H1 (cell line): ENCODE measurements around the gene DHX57. TPM values are rescaled to one million over a fixed set of nuclear protein-coding genes. Genes with fewer than 3 reads are reported as not detected.

Experiments used
- CTCF ChIA-PET: fragments of 300-600 bp; sonication (Branson Sonifier 250); formaldehyde crosslinking; loops from one replicate; lab custom pipeline; 2021; ENCODE audit not compliant: partially characterized antibody; lab: Charles Lee
- POLR2A ChIA-PET: fragments of 300-600 bp; sonication (Branson Sonifier 250); formaldehyde crosslinking; loops from one replicate; lab custom pipeline; 2021; ENCODE audit warnings: inconsistent platforms; ENCODE audit not compliant: partially characterized antibody; lab: Charles Lee
- DNase-seq, 2 experiments: peaks; one replicate each; pipeline versions ENCODE4 v3.0.0 to v3.0.0-alpha.2; 2010 to 2022; ENCODE audit warnings: low spot score in 2 of 2, low read depth in 1 of 2, mixed read lengths in 1 of 2
- FAIRE-seq: peaks from 2 replicates; lab custom pipeline; 2011; peaks lifted over from hg19 to GRCh38; lab: Jason Lieb, UNC
- H2AFZ ChIP-seq: 2 replicates; pipeline ENCODE4 v1.8.1; 2012; ENCODE audit warnings: low read length, inconsistent platforms
- H2AK5ac ChIP-seq: 2 replicates; pipeline ENCODE4 v1.6.1; 2013; ENCODE audit warnings: low read depth, low read length
- H2BK120ac ChIP-seq: replicated peaks from 2 replicates; pipeline ENCODE3; 2013; ENCODE audit warnings: low read depth, low read length, inconsistent platforms
- H2BK12ac ChIP-seq: 2 replicates; pipeline ENCODE4 v1.6.1; 2013; ENCODE audit warnings: low read depth, low read length
- H2BK15ac ChIP-seq: 2 replicates; pipeline ENCODE4 v1.6.1; 2013; ENCODE audit warnings: low read length
- H2BK20ac ChIP-seq: 2 replicates; pipeline ENCODE4 v1.6.1; 2013; ENCODE audit warnings: low read length
- H2BK5ac ChIP-seq: 2 replicates; pipeline ENCODE4 v1.6.1; 2013; ENCODE audit warnings: low read depth, low read length
- H3K14ac ChIP-seq: 2 replicates; pipeline ENCODE4 v1.6.1; 2013; ENCODE audit warnings: inconsistent platforms; ENCODE audit not compliant: insufficient read length
- H3K18ac ChIP-seq: 2 replicates; pipeline ENCODE4 v1.6.1; 2013; ENCODE audit warnings: low read length; ENCODE audit errors: extremely low read depth
- H3K23ac ChIP-seq: 2 replicates; pipeline ENCODE4 v1.6.1; 2013; ENCODE audit warnings: inconsistent platforms; ENCODE audit not compliant: insufficient read length
- H3K23me2 ChIP-seq: 2 replicates; pipeline ENCODE4 v1.6.1; 2013; ENCODE audit warnings: low read depth, low read length
- H3K27ac ChIP-seq: 2 replicates; pipeline ENCODE4 v1.6.1; 2011; ENCODE audit warnings: low read depth, low read length, inconsistent platforms
- H3K27me3 ChIP-seq, 4 experiments: replicated peaks in 1 of 4; 1 replicate in 1 of 4; 2 replicates in 3 of 4; pipeline versions ENCODE4 v1.6.1 to v1.8.1; 2011 to 2013; ENCODE audit warnings: low read length in 3 of 4, mild to moderate bottlenecking in 3 of 4, inconsistent platforms in 2 of 4, mixed read lengths in 2 of 4, moderate library complexity in 1 of 4; ENCODE audit not compliant: control insufficient read depth in 3 of 4, insufficient read depth in 3 of 4; ENCODE audit errors: extremely low read depth in 1 of 4
- H3K36me3 ChIP-seq, 4 experiments: 2 replicates each; pipeline versions ENCODE4 v1.6.1 to v1.8.1; 2011 to 2013; ENCODE audit warnings: mild to moderate bottlenecking in 4 of 4, low read length in 3 of 4, moderate library complexity in 2 of 4, control low read depth in 1 of 4, inconsistent platforms in 1 of 4; ENCODE audit not compliant: insufficient read depth in 4 of 4, control insufficient read depth in 2 of 4
- H3K4ac ChIP-seq: replicated peaks from 2 replicates; pipeline ENCODE3; 2013; ENCODE audit warnings: low read length, low read depth, mixed read lengths, inconsistent platforms; ENCODE audit not compliant: insufficient read length
- H3K4me1 ChIP-seq, 4 experiments: replicated peaks in 1 of 4; 1 replicate in 1 of 4; 2 replicates in 3 of 4; pipeline versions ENCODE4 v1.6.1 to v1.8.1; 2011 to 2013; ENCODE audit warnings: low read length in 3 of 4, inconsistent platforms in 2 of 4, mixed read lengths in 1 of 4; ENCODE audit not compliant: insufficient read depth in 4 of 4, control insufficient read depth in 3 of 4
- H3K4me2 ChIP-seq, 2 experiments: 2 replicates each; pipeline versions ENCODE4 v1.6.1 to v1.8.1; 2011 to 2013; ENCODE audit warnings: low read depth in 2 of 2, low read length in 2 of 2, control low read depth in 1 of 2, inconsistent platforms in 1 of 2, mild to moderate bottlenecking in 1 of 2; ENCODE audit not compliant: insufficient read depth in 1 of 2
- H3K4me3 ChIP-seq, 4 experiments: fragments of 200-600, 300-600 bp in 1 of 4; sonication (generic), shearing (Covaris generic), sonication (Bioruptor Twin) in 1 of 4; 2 replicates each; pipeline versions ENCODE4 v1.5.1 to v1.8.1; 2011 to 2016; ENCODE audit warnings: low read length in 4 of 4, low read depth in 3 of 4, control low read depth in 2 of 4, inconsistent platforms in 2 of 4, mild to moderate bottlenecking in 2 of 4, mixed read lengths in 1 of 4, moderate library complexity in 1 of 4; ENCODE audit not compliant: insufficient read depth in 2 of 4; ENCODE audit errors: extremely low read depth in 1 of 4
- H3K56ac ChIP-seq: replicated peaks from 2 replicates; pipeline ENCODE3; 2013; ENCODE audit warnings: low read depth, mild to moderate bottlenecking, mixed read lengths, low read length, inconsistent platforms; ENCODE audit not compliant: insufficient read length
- H3K79me1 ChIP-seq: 2 replicates; pipeline ENCODE4 v1.6.1; 2013; ENCODE audit warnings: low read depth, low read length, control low read depth
- H3K79me2 ChIP-seq, 2 experiments: 2 replicates each; pipeline versions ENCODE4 v1.6.1 to v1.8.1; 2012 to 2013; ENCODE audit warnings: low read length in 2 of 2, mild to moderate bottlenecking in 2 of 2, inconsistent platforms in 1 of 2; ENCODE audit not compliant: insufficient read depth in 2 of 2, control insufficient read depth in 1 of 2
- H3K9ac ChIP-seq, 4 experiments: replicated peaks in 1 of 4; 1 replicate in 1 of 4; 2 replicates in 3 of 4; pipeline versions ENCODE4 v1.6.1 to v1.8.1; 2011 to 2013; ENCODE audit warnings: low read depth in 3 of 4, low read length in 3 of 4, control low read depth in 2 of 4, mild to moderate bottlenecking in 2 of 4, moderate library complexity in 2 of 4, inconsistent platforms in 1 of 4; ENCODE audit errors: extremely low read depth in 1 of 4
- H3K9me3 ChIP-seq, 2 experiments: 2 replicates each; pipeline versions ENCODE4 v1.6.1 to v1.8.1; 2012 to 2013; ENCODE audit warnings: mild to moderate bottlenecking in 2 of 2, moderate library complexity in 2 of 2, control low read depth in 1 of 2, inconsistent platforms in 1 of 2, low read depth in 1 of 2, low read length in 1 of 2, mixed read lengths in 1 of 2; ENCODE audit not compliant: insufficient read depth in 2 of 2
- H4K20me1 ChIP-seq, 2 experiments: replicated peaks in 1 of 2; 2 replicates each; pipeline versions ENCODE3 to v1.8.1; 2011 to 2013; ENCODE audit warnings: inconsistent platforms in 2 of 2, low read length in 2 of 2, mild to moderate bottlenecking in 1 of 2; ENCODE audit not compliant: insufficient read depth in 2 of 2, control insufficient read depth in 1 of 2
- H4K5ac ChIP-seq: 2 replicates; pipeline ENCODE4 v1.6.1; 2013; ENCODE audit warnings: low read length, low read depth, mixed read lengths, inconsistent platforms; ENCODE audit not compliant: insufficient read length
- H4K8ac ChIP-seq: 2 replicates; pipeline ENCODE4 v1.8.0; 2013; ENCODE audit warnings: mild to moderate bottlenecking, moderate library complexity, low read length, inconsistent platforms; ENCODE audit not compliant: insufficient read depth; ENCODE audit errors: extremely low read depth
- H4K91ac ChIP-seq: replicated peaks from 2 replicates; pipeline ENCODE3; 2013; ENCODE audit warnings: low read length, mixed read lengths, inconsistent platforms; ENCODE audit not compliant: insufficient read length
- POU5F1 ChIP-seq: IDR thresholded peaks from 2 replicates; pipeline ENCODE4 v1.6.1; 2011; ENCODE audit warnings: low read depth, mild to moderate bottlenecking, low read length, moderate library complexity
- WGBS, 2 experiments: shearing (Covaris generic) in 1 of 2; methylation state at CpG; one replicate each; pipeline versions ENCODE4 v1.1.6 to v1.1.7; 2013 to 2015; ENCODE audit warnings: low lambda C conversion rate in 2 of 2, mixed read lengths in 2 of 2, inconsistent platforms in 1 of 2, low coverage in 1 of 2, missing lambda C conversion rate in 1 of 2; ENCODE audit not compliant: insufficient replicate concordance in 2 of 2, insufficient coverage in 1 of 2, insufficient read length in 1 of 2; ENCODE audit errors: extremely low coverage in 1 of 2, missing lambda C conversion rate in 1 of 2; 5-methylcytosine and 5-hydroxymethylcytosine counted together
- polyA plus RNA-seq, 7 experiments: library from polyadenylated mRNA; depleted of rRNA in 3 of 7; stranded (reverse) in 5 of 7; unstranded in 2 of 7; fragments of >200 nt in 5 of 7; fragments of 200-250 nt in 2 of 7; gene quantifications; 1 replicate in 5 of 7; 2 replicates in 1 of 7; 4 replicates in 1 of 7; pipeline versions ENCODE4 v1.2.1 to v1.2.3, GENCODE V29; 2011 to 2013; ENCODE audit warnings: missing spikeins in 2 of 7, mixed read lengths in 2 of 7
- total RNA-seq: library from RNA; stranded (reverse); fragmentation: NEBNext Ultra II Directional; extraction: Animal tissue kit (Norgen Biotek cat#: 25700); gene quantifications from 2 replicates; pipeline ENCODE4 v1.2.1, GENCODE V29; 2021

DHX57 gene
- total and polyA plus RNA-seq, 2 of the 8 experiments (the other 6 are each of a cell fraction or from before 2014, with no cell fraction given): 10.7 to 32.9 TPM

DNA sequence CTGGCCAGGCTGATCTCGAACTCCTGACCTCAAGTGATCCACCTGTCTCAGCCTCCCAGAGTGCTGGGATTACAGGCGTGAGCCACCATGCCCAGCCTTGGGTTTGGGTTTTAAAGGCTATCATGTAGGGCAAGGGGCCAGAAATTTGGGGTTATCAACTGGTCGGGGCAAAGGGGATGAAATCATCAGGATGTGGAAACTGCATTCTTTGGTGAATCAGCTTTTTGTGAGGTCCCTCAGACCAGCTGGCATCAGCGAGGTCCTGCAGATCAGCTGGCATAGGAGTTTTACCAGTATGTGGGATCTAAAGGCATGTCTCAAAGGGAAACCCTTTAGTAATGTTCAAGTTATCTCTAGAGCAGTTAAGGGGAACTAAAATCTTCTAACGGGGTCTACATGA is 104.1 kb downstream of the DHX57 start:
- CTCF ChIA-PET: interaction anchor here (1.5 kb wide), 1 partner anchor 176 kb away, joined by 3 read pairs; no protein-coding TSS in a partner anchor
- Histone ChIP-seq H3K9me3 (no peaks in the 10 kb centered on the region), H3K79me1 (no peaks in the 10 kb centered on the region), H3K27me3 (no peaks in the 10 kb centered on the region; a peak in 2 of 7 replicates), H3K18ac (no peak overlapping the region), H3K23ac (no peak overlapping the region), H4K5ac (no peak overlapping the region), H3K4ac (no peak overlapping the region), H3K79me2 (no peaks in the 10 kb centered on the region), H2BK5ac (no peak overlapping the region), H3K36me3 (no peaks in the 10 kb centered on the region), H4K20me1 (no peaks in the 10 kb centered on the region), H2BK120ac (no peak overlapping the region), H3K23me2 (no peaks in the 10 kb centered on the region), H3K4me1 (no peaks in the 10 kb centered on the region), H2AFZ (no peak overlapping the region), H3K14ac (no peak overlapping the region), H2BK20ac (no peak overlapping the region), H2BK12ac (no peak overlapping the region), H3K9ac (no peak overlapping the region), H3K4me2 (no peak overlapping the region), H2AK5ac (no peak overlapping the region), H4K91ac (no peak overlapping the region), H2BK15ac (no peak overlapping the region), H3K4me3 (no peak overlapping the region), H3K56ac (no peak overlapping the region), H4K8ac (no peak overlapping the region), H3K27ac (no peak overlapping the region)
- POLR2A ChIA-PET: interaction anchor here (8.9 kb wide), 1 partner anchor 22 kb away, joined by 124 read pairs; the partner anchor contains the start of gene SRSF7
- DNase-seq (no peak), FAIRE-seq (no peak)
- WGBS, 2 experiments: 85% methylated on average over 5 of the region's 5 CpGs; no CpG with 5 or more reads in 1 of the 2 experiments
- TF ChIP-seq POU5F1: no peak
